Glomerular visceral epithelial cell (primary cell): ENCODE measurements around the gene HRH3.

Experiments used
- DNase-seq: peaks from one replicate; pipeline ENCODE4 v3.0.0-alpha.2; 2016; ENCODE audit errors: extremely low spot score

HRH3 gene

DNA sequence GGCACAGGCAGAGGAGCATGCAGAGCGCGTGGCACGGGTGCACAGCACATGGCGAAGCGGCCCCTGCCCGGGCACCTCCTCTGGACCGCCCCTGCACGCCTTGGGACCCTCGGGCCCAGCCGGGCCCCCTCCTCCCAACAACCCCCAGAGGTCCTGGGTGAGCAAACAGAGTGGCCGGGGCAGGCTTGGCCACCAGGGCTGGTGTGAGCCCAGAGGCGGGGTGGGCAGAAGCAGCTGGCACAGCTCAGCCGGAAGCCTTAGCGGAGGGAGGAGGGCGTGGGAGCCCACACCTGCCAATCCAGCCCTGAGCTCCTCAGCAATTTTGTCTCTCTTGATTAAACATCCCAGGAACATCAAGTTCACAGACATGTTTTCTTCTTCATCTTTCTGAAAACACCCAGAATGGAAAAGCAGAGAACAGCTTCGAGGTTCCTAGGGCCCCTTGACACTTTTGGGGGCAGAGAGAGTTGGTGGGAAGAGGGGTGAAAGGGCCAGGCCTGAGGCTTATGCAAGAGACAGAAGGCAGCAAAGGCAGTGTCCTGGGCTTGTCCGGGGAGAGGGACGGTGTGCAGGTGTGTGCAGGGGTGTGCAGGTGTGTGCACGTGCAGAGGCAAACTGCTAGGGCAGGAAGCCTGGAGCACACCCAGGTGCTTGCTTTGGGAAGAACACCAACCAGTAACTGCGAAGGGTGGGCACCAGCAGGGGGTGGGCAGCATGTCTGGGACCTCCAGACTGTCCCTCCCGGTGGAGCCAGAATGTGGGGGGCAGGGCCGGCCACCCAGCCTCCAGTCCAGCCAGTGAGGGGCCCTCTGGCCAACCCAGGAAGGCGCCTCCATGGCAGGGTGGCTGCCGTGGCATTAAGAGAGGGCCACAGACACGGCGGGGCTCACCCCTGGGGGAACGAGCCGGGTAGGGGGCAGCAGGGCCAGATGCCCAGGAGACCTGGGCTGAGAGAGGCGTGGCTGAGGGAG, 4.8 kb downstream of the HRH3 start:
- no peak for DNase-seq

DNA sequence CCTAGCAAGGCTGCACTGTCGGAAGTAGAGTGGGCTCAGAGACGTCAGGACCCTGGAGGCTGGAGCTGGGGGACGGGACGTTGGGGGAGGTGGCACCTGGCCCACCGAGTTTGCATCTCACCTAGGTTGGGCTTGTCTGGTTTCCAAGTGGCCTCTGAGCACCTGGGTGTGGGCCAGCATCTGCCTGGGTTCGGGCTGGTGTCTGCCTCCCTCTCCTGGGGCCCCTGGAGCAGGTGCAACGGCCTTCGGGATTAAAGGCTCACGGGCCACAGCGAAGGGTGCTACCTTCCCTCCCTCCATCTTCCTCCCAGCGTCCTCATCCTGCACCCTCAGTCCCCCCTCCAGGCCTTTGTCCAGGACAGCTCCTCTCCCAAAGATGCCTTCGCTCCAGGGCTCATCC, 6.0 kb downstream of the HRH3 start:
- DNase-seq: no peak

DNA sequence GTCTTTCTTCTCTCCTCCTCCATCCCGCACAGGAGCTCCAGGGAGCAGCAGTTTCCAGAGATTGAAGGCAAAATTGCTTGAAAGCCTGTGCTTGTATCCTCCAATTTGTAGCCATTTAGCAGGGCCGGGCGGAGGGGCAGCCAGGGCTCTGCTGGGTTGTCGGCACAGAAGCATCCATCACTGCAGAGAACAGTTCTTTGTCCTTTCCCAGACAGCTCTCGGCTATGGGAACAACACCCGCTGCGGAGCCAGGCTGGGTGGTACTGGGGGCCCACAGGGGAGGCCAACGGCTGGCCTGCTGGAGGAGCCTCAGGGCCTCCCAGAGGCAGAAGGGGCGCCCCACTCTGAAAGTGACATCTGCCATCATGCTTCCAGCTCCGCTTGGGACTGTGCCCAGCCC, 7.8 kb downstream of the HRH3 start:
- no peak for DNase-seq

DNA sequence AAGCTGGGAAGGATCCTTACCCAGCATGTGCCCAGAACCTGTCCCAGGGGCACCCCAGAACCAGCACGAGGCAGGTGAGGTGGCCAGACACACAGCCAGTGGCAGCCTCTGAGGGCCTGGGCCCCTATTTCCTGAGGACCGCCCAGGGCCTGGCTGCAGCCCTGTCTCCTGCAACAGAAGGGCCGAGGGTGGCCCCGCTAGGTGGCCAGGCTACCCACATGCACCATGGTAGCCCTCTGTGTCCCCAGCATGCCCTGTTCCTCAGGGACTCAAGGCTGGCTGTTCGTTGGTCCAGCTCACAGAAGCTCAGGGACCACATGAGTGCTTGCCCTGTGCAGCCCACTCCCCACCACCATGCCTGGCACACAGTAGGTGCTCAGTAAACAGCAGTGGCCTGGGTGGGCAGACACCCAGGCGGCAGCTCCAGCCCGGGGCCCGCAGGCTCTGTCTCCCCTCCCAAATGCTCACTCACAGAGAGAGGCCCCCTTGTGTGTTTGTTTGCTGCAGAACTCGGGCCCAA, 8.2 kb downstream of the HRH3 start:
- no peak for DNase-seq

DNA sequence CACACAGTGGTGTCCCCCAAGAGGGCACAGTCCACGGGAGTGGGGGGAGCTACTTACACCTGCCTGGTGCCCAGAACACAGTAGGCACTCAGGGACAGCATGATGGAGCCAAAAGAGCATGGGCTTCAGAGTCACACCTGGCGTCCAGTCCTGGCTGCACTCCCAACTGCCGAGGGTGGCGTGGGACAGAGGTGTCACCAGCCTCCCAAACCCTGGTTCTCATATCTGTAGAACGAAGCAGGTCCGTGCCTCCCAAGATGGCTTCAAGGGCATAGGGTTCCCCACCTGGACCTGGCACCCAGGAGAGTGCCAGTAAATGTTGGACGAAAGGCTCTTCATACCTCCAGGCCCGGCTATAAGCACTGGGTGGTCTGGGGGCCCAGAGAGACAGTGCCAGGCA, 8.9 kb downstream of the HRH3 start:
- DNase-seq: no peak

DNA sequence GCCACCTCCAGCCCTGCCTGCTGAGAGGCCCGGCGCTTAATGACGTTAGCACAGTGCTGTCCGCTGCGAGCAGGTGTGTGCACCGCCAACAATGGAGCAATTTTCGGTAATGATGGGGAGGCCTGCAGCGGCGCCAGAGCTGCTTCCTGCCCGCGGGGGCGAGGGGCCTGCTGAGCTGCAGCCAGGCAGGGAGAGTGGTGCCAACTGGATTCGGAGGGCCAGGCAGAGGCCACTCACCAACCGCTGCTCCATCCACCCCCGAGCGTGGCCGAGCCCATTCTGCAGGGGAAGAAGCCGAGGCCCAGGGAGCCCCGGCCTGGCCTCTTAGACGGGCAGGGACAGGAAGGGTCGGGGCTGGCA, 9.6 kb downstream of the HRH3 start:
- DNase-seq: no peak

DNA sequence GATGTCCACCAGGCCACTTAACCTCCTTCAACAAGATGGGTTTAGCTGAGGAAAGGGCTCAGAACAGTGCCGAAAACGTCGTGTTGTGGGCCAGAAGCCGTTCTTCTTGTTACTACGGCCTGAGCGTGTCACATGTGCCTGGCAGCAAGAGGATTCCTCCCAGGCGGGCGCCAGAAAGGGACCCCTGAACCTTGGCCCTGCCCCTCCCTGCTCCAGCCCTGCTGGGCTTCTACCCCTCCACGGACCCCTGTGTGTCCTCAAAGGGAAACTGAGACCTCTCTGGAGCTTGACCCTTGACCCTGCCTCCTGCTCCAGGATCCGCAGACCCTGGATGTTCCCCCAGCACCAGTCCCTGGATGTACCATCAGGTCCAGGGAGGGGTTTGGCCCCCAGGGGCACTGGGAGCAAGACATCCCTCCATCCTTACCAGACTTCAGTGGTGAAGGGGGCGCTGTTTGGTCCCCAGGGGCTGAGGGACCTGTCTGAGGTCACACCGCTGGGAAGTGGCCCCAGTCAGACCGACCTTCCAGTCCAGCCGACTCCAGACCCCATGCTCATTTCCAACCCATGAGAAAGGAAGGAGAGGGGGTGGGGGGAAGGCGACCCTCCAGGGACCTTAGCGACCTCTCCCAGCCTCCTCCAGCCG, 10.1 kb downstream of the HRH3 start:
- no peak for DNase-seq

DNA sequence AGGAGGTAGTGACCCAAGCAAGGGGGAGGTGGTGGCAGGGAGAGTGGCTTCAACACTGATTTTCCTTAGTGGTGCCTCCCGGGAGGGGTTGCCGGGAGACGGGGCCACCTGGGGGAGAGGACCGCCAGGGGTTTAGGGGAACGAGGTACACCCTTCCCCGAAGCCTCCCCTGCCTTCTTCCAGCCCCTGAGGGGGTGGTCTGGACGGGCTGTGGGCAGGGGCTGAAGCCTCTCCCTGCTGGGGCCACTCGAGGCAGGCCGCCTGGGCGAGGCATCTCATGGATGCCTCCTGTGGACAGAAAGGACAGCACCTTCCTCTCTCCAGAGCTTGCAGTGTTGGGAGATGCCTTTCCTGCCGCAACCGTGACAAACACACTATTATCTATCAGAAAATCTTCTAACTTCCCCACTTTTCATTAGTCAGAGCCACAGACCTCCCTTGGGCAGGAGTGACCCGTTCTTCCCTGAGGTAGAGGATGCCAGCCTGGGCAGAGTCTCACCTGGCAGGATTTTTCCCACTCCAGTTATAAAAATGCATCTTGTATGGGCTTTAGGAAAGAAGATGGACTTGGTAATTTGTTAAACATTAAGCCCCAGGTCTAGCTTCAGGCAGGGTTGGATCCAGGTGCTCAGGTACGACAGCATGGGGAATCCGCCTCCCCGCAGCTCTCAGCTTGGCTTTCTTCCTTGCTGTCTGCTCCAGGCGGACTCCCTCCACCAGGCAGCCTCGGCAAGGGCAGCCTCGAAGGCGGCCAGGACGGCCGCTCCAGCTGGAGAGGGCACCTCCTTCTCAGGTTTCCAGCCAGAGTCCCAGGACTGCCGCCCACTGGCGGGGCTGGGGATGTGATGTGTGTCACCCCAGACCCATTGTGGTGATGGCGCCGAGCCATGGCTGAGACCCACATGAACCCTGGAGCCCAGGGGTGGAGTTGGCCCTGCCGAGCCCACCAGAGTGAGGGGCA, 11.0 kb downstream of the HRH3 start:
- DNase-seq: peak; percentile 24

DNA sequence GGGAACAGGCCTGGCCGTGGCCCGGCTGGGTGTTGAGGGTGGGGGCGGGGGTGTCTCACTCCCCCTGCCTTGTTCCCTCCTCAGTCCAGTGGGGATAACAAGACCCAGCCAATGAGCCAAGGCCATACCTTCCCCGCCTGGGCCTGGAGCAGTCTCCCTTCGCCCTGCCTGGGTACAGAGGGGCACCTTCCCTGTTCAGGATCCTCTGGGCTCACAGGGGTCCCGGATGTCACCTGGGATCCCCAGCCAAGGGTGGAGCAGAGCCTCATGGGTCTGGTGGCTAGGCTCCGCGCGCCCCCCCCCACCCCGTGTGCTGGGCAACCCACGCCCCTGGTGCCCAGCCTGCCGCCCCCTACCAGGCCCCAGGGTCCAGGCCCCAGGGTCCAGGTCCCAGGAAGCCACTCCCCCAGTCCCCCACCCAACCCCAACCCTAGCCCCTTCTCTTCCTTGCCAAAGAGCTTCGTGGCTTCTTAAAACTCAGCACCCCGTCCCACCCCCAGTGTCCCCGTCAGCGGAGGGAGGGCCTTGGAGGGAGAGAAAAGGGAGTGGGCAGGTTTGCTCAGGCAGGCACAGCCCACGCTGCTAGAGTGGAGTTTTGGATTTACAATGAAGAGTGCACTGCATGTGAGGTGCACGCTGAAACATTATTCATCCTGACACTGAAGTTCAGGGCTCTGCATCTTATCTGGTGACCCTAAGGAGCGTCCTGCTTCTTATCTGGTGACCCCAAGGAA, 11.8 kb downstream of the HRH3 start:
- DNase-seq: no peak

DNA sequence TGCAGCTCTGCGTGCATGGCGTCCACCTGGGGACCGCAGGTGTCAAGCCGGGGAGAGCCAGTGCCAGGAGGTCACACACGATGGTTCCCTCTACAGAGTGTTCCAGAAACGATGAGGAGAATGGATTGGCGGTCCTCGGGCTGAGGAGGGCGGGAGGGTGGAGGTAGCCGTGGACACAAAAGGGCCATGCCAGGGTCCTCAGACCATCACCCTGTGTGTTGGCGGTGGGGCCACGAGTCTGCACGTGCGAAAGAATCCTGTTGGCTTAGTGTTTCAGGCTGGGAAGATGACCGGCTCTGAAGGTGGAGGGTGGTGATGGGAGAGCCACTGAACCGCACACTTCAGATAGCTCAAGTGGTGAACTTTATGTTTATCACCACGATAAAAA, 13.7 kb downstream of the HRH3 start:
- DNase-seq: no peak

DNA sequence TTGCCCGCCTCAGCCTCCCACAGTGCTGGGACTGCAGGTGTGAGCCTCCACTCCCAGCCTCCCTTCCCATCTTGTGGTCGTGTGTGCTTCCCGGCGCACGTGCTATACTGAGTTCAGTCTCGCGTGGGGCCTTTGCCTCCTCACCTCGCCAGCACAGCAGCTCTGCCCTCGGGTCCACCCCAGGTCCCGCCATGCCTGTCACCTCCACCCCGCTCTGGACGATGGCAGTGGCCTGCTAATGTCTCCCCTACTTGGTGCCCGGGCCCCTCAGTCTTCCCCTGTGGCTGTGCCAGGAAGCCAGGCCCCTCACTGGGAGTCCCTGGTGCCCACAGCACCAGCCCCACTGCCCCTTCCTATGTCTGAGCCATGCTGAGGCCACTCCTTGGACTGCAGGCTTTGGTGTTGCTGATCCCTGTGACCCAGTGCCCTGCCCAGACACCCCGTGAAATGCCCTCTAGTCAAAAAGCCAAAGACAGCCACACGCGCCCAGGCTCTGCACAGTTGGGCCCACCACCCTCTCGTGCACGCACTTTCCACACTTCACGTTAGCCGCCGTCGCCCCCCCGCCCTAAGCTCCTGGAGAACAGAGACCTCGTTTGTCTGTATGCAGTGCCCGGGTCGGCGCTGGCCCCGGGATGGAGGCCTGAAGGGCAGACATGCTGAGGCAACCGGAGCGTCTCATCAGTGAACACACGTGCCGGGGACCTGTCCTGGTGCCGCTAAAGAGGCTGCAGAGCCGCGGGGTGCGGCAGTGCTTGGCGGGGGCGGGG, 14.3 kb downstream of the HRH3 start:
- no peak for DNase-seq

DNA sequence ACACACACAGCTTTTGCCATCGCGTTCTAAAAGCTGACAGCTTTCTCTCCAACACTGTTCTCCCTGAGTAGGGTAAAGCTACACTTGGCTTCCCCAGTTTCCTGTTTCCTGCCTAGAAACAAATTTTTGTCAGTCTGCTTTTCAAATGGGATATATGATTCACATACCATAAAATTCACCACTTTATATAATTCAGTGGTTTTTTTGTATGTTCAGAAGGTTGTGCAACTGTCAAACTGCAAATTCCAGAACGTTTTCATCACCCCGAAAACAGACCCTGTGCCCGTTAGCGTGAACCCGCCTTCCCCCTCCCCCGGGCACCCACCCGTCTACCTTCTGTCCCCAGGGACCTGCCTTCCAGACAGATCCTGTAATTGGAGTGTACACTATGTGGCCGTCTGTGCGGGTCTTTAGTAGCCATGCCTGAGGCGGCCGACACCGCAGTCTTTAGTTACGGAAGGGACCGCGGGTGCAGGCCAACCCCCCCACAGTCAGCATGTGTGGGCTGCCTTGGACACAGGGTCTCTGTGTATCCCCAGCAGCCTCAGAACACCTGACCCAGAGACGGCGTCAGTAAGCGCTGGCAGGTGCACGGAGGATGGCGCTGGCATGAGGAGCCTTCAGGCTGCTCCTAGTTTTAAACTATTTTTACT, 16.6 kb downstream of the HRH3 start:
- no peak for DNase-seq

DNA sequence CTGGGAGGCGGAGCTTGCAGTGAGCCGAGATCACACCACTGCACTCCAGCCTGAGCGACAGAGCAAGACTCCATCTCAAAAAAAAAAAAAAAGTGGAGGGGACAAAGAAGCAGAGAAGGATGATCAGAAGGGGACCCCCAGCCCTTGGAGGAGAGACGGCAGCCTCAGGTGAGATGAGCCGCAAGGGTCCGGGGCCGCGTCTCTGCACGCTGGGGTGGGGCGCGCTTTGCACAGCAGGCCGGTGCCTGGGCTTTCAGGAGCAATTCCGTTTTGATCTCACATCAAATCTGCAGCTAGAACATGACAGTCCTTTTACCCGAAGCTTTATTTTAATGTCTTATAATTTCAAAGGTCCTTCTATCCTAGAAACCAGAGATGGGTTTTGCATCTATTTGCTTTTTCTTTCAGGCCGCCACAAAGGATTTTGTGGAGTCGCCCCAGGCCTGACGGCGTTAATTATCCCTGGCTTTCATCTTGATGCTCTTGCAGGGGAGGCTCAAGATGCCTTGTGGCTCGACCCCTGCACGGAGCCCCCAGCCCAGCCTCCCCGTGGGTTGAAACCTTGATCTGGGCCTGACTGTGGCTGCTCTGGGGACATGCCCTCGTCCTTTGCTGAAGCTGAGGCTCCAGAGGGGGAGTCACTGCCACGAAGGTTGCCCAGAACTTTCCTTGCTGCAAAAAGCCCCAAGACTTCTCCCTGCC, 17.3 kb downstream of the HRH3 start:
- DNase-seq: no peak

DNA sequence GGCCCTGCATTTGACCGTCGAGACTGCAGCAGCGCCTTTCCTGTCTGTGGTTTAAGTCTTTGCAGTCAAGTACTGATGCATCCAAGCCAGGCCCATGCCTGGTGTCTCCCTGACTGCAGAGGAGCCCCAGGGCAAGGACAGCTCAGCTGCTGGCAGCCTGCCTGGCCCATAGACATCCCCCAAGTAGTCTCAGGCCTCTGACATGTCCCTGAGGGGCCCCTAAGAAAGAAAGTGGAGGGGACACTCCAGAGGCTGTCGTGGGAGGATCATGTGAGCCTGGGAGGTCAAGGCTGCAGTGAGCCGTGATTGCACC, 18.0 kb downstream of the HRH3 start:
- no peak for DNase-seq

DNA sequence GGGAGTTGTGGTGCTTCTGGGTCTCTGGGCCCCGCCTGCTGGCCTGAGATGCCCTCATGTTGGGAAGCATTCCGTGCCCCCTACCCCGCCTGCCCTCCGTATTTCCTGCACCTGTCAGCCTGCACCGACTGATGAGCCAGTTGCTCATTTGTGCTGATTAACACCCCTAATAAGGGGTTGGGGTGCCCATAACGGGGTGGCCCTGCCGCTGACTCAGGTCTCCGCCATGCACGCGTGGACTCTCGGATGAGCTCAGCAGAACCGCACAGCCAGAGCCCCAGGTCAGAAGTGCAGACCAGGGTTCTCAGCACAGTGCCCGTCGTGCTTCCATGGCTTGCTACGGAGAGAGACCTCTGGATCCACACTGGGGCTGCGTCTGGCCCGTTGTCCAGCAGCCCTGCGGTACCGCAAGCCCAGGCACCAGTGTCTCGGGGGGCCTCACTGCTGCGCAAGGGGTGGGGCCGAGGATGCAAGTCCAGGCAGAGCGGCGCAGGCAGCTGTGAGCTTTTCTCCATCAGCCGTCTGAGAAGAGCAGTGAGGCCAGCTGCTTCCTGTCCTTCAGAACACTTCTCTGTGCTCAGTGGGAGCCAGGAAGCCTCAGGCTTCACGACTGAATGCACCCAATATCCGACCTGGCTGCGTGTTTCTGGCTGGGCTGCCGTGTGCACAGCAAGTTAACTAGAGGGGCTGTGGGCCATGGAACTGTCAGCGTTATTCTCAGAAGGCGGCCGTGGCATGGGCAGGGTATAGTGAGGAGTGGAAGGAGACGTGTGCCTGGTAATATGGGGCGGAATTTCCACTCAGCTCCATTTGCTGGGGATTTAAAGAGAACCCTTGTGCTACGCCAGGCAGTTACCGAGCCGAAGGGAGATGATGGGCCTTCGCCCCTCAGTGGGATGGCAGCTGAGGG, 18.6 kb downstream of the HRH3 start:
- no peak for DNase-seq

DNA sequence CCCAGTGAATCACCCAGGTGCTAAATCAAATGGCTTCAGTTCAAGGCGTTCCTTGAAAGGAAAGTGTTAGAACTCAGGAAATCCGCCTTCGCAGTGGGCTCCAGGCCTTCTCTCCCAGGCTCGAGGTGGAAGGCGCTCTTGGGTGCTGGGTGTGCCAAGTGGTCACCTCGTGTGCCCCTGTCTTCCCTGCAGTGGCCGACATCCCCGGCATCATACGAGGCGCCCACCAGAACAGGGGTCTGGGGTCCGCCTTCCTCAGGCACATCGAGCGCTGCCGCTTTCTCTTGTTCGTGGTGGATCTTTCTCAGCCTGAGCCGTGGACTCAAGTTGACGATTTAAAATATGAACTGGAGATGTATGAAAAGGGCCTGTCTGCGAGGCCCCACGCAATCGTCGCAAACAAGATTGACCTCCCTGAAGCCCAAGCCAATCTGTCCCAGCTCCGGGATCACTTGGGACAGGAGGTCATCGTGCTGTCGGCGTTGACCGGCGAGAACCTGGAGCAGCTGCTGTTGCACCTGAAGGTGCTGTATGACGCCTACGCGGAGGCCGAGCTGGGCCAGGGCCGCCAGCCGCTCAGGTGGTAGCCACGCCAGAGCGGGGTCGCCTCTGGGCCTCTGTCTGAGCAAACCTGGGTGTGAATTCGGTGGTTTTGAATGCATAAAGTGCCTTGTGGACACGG, 19.4 kb downstream of the HRH3 start:
- no peak for DNase-seq

DNA sequence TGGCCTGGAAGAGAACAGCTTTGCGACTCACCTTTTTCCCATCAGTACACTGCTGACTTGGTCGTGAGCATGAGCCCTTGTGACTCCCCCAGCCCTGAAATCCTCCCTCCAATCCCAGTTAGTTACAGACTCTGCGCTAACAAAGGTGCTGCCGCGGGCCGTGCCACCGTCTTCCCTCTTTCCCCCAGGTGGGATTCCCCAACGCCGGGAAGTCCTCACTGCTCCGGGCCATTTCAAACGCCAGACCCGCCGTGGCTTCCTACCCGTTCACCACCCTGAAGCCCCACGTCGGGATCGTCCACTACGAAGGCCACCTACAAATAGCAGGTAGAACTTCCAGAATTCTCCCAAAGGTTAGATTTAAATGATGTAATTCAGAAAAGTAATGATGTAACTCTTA, 21.1 kb downstream of the HRH3 start:
- DNase-seq: no peak

DNA sequence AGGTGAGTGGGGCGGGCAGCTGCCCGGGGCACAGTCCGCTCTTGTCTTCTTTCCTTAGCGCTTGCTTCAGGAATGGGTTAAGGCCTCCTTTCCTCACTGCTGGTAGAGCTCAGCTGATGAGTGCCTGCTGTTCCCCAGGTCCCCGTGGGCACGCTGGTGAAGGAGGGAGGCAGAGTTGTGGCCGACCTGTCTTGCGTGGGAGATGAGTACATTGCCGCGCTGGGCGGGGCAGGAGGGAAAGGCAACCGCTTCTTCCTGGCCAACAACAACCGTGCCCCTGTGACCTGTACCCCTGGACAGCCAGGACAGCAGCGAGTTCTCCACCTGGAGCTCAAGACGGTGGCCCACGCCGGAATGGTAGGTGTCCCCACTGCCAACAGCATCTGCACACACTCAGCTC, 21.6 kb downstream of the HRH3 start:
- DNase-seq: no peak
